GM23338 (cell line): ENCODE results near the gene SPTBN2. TPM values are rescaled to one million over a fixed set of nuclear protein-coding genes. Genes with fewer than 3 reads are reported as not detected.

Source experiments
- ATAC-seq: fragments of 200-7000 bp; cut with Tn5 transposase; 3 replicates; pipeline ENCODE4 v1.9.1; 2020
- DNase-seq: peaks from one replicate; pipeline ENCODE4 v3.0.0-alpha.2; 2015; ENCODE audit warnings: low spot score
- H2AFZ ChIP-seq: fragments of 200-600 bp; sonication (generic); 2 replicates; pipeline ENCODE4 v1.8.0; 2016; ENCODE audit warnings: antibody characterized with exemption, mild to moderate bottlenecking, moderate library complexity
- H3F3A ChIP-seq: fragments of 200-600 bp; sonication (generic); replicated peaks from 2 replicates; pipeline ENCODE4 v1.8.0; 2017; ENCODE audit warnings: antibody characterized with exemption, mixed run types, low read depth
- H3K27ac ChIP-seq: fragments of 200-600 bp; sonication (generic); 2 replicates; pipeline ENCODE4 v1.6.1; 2016; ENCODE audit warnings: low read depth
- H3K27me3 ChIP-seq: fragments of 200-600 bp; sonication (generic); 2 replicates; pipeline ENCODE4 v1.8.0; 2016; ENCODE audit warnings: mild to moderate bottlenecking, mixed run types, moderate library complexity; ENCODE audit not compliant: insufficient read depth
- H3K36me3 ChIP-seq: fragments of 200-600 bp; sonication (generic); 2 replicates; pipeline ENCODE4 v1.8.0; 2016; ENCODE audit warnings: mild to moderate bottlenecking; ENCODE audit not compliant: insufficient read depth
- H3K4me1 ChIP-seq: fragments of 200-600 bp; sonication (generic); 2 replicates; pipeline ENCODE4 v1.8.0; 2016; ENCODE audit warnings: mild to moderate bottlenecking, moderate library complexity; ENCODE audit not compliant: insufficient read depth
- H3K4me2 ChIP-seq: fragments of 200-600 bp; sonication (generic); 2 replicates; pipeline ENCODE4 v1.7.1; 2017; ENCODE audit warnings: mixed run types
- H3K4me3 ChIP-seq: fragments of 200-600 bp; sonication (generic); 2 replicates; pipeline ENCODE4 v1.6.1; 2016; ENCODE audit warnings: mixed run types
- H3K79me2 ChIP-seq: fragments of 200-600 bp; sonication (generic); replicated peaks from 2 replicates; pipeline ENCODE4 v1.8.0; 2017; ENCODE audit warnings: mild to moderate bottlenecking; ENCODE audit not compliant: insufficient read depth
- H3K9me2 ChIP-seq: fragments of 200-600 bp; sonication (generic); 2 replicates; pipeline ENCODE4 v1.8.0; 2017; ENCODE audit not compliant: insufficient read depth
- H4K20me1 ChIP-seq: fragments of 200-600 bp; sonication (generic); replicated peaks from 2 replicates; pipeline ENCODE4 v1.8.0; 2017; ENCODE audit warnings: mild to moderate bottlenecking; ENCODE audit not compliant: insufficient read depth
- H3K27ac Mint-ChIP-seq: 2 replicates; pipeline ENCODE4 v1.8.0; 2020; ENCODE audit warnings: inconsistent platforms, mild to moderate bottlenecking, moderate library complexity, mixed read lengths
- H3K27me3 Mint-ChIP-seq: 3 replicates; pipeline ENCODE4 v1.8.0; 2022; ENCODE audit warnings: low read depth, mild to moderate bottlenecking, moderate library complexity, mixed read lengths, inconsistent platforms; ENCODE audit not compliant: insufficient read depth, poor library complexity
- H3K36me3 Mint-ChIP-seq: 3 replicates; pipeline ENCODE4 v1.8.0; 2021; ENCODE audit warnings: low read depth, mild to moderate bottlenecking, inconsistent platforms, moderate library complexity, mixed read lengths
- H3K4me1 Mint-ChIP-seq: 3 replicates; pipeline ENCODE4 v1.8.0; 2020; ENCODE audit warnings: mild to moderate bottlenecking, inconsistent platforms, mixed read lengths
- H3K4me3 Mint-ChIP-seq: 3 replicates; pipeline ENCODE4 v1.8.0; 2021; ENCODE audit warnings: moderate library complexity, mild to moderate bottlenecking, inconsistent platforms, mixed read lengths
- H3K9me3 Mint-ChIP-seq: 3 replicates; pipeline ENCODE4 v1.8.0; 2020; ENCODE audit warnings: moderate library complexity, mild to moderate bottlenecking, inconsistent platforms, mixed read lengths
- CREB1 ChIP-seq: fragments of 250-450 bp; sonication (Bioruptor Pico); IDR thresholded peaks from 2 replicates; pipeline ENCODE4 v1.5.0; 2020; ENCODE audit warnings: low read depth, mild to moderate bottlenecking, moderate library complexity
- EZH2 ChIP-seq: fragments of 200-600 bp; sonication (generic); IDR thresholded peaks from one replicate; pipeline ENCODE4 v1.8.0; 2017; ENCODE audit warnings: antibody characterized with exemption, mild to moderate bottlenecking, low read depth; ENCODE audit not compliant: unreplicated experiment
- POLR2AphosphoS5 ChIP-seq: IDR thresholded peaks from 2 replicates; pipeline ENCODE4 v1.6.1; 2016; ENCODE audit warnings: antibody characterized with exemption, low read depth
- polyA plus RNA-seq: library from polyadenylated mRNA; unstranded; fragments of >200 nt; fragmentation: Nextera tagmentation; extraction: Ambion mirVana; gene quantifications from 2 replicates; pipeline ENCODE4 v1.2.1, GENCODE V29; 2016
- total RNA-seq: library from RNA; depleted of rRNA; stranded (reverse); fragments of >200 nt; shearing (Covaris generic); gene quantifications from 2 replicates; pipeline ENCODE4 v1.2.3, GENCODE V29; 2014
- TF ChIP-seq, protein P1 (sequence below): IDR thresholded peaks from one replicate; pipeline ENCODE4 v1.6.1; 2018; ENCODE audit warnings: antibody characterized with exemption; ENCODE audit not compliant: unreplicated experiment
- TF ChIP-seq, protein P2 (sequence below): fragments of 250-450 bp; sonication (Bioruptor Pico); IDR thresholded peaks from 2 replicates; pipeline ENCODE4 v1.5.0; 2020; ENCODE audit warnings: mild to moderate bottlenecking, moderate library complexity

Gene SPTBN2
- total and polyA plus RNA-seq, 2 experiments from 2014 or later, result 7.7 to 49.1 TPM

DNA sequence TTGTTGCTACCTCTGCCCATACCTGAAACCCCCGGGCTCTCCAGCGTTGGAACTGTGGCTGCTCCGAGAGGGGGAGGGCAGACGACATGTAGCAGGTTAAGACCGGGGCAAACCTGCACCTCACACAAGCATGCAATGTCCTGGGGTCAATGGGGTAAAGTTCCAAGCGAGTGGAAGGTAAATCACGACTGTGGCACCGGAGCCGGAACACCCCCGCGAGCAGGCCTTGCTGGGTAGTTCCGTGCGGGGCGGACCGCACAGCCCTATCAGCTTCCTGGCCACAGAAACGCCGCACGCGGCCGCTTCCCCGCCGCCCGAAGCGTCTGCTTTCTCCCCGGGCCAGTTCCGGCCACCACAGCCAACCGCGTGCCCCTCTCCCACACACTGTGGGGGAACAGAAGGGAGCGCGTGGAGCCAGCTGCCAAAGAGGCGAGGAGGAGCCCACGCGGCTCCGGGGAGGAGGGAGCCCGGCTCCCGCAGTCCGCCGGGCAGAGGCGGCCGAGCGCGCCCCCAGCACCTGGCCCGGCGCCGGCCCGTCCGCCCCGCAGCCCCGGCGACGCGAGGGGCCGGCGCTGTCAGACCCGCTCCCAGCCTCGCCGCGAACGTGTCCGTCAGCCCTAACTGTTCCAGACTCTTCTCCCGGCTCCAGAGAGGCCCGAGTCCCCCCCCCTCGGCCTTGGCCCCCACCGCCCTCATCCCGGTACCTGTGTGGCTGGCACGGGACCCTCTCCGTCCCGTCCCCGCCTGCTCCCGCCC, 1.6 kb downstream of the SPTBN2 start:
- Histone ChIP-seq H3K9me2 (no peaks in the 10 kb centered on the region), H3K4me1 (peaks cover 22% of the 10 kb centered on the region), H3K4me2 (peak overlapping the region; percentile 89), H3F3A (peaks cover 21% of the 10 kb centered on the region; the same call in 1 of the 2 replicates), H3K36me3 (no peaks in the 10 kb centered on the region), H3K4me3 (peak overlapping the region; percentile 71), H4K20me1 (peaks cover 12% of the 10 kb centered on the region), H3K79me2 (no peaks in the 10 kb centered on the region; the same call in none of the 2 replicates), H3K27me3 (peaks cover 56% of the 10 kb centered on the region), H3K27ac (no peak overlapping the region), H2AFZ (peak overlapping the region; percentile 97)
- H3K9me3 Mint-ChIP-seq, result no peaks in the 10 kb centered on the region; the same call in 2 of the 3 replicates
- H3K4me1 Mint-ChIP-seq, result peaks cover 38% of the 10 kb centered on the region
- H3K36me3 Mint-ChIP-seq, result peaks cover 4% of the 10 kb centered on the region; the same call in 1 of the 3 replicates
- peak; percentile 16; the same call in 1 of the 2 replicates for TF ChIP-seq POLR2AphosphoS5
- peak; percentile 68 for TF ChIP-seq EZH2
- TF ChIP-seq, protein P1, sequence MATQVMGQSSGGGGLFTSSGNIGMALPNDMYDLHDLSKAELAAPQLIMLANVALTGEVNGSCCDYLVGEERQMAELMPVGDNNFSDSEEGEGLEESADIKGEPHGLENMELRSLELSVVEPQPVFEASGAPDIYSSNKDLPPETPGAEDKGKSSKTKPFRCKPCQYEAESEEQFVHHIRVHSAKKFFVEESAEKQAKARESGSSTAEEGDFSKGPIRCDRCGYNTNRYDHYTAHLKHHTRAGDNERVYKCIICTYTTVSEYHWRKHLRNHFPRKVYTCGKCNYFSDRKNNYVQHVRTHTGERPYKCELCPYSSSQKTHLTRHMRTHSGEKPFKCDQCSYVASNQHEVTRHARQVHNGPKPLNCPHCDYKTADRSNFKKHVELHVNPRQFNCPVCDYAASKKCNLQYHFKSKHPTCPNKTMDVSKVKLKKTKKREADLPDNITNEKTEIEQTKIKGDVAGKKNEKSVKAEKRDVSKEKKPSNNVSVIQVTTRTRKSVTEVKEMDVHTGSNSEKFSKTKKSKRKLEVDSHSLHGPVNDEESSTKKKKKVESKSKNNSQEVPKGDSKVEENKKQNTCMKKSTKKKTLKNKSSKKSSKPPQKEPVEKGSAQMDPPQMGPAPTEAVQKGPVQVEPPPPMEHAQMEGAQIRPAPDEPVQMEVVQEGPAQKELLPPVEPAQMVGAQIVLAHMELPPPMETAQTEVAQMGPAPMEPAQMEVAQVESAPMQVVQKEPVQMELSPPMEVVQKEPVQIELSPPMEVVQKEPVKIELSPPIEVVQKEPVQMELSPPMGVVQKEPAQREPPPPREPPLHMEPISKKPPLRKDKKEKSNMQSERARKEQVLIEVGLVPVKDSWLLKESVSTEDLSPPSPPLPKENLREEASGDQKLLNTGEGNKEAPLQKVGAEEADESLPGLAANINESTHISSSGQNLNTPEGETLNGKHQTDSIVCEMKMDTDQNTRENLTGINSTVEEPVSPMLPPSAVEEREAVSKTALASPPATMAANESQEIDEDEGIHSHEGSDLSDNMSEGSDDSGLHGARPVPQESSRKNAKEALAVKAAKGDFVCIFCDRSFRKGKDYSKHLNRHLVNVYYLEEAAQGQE, result no peak
- ATAC-seq (peak; percentile 38), DNase-seq (peak; percentile 61)
- H3K4me3 Mint-ChIP-seq, result peak overlapping the region; percentile 77
- peaks cover 33% of the 10 kb centered on the region for H3K27me3 Mint-ChIP-seq
- H3K27ac Mint-ChIP-seq, result no peak overlapping the region

DNA sequence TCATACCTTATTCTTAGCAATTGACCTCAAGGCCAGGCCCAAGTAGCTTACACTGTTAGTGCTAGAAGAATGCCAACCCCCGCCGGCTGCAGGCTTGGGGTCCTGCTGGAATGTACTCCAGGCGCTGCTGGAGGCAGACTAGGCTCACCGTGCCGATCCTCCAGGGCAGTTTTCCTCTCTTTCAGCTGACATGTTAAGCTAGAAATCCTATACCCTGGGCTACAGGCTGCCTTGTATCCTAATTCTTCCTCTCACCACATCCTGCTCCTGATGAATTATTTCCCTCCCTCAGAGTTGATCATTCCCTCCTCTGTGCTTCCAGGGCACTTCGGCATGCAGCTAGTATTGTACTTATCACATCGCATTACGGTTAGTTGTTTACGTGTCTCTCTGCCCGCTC, 3.4 kb downstream of the SPTBN2 start:
- TF ChIP-seq CREB1 (CRISPR knock-in tag), result no peak
- Mint-ChIP-seq H3K9me3 (no peaks in the 10 kb centered on the region; the same call in 2 of the 3 replicates), H3K4me3 (peak overlapping the region; percentile 77; the same call in 2 of the 3 replicates), H3K27ac (no peak overlapping the region), H3K4me1 (peaks cover 47% of the 10 kb centered on the region), H3K36me3 (peaks cover 4% of the 10 kb centered on the region; the same call in 1 of the 3 replicates), H3K27me3 (peaks cover 37% of the 10 kb centered on the region)
- DNase-seq (peak; percentile 21), ATAC-seq (no peak)
- no peak overlapping the region for H3K4me3 ChIP-seq
- no peaks in the 10 kb centered on the region for H3K9me2 ChIP-seq
- no peak overlapping the region for H3K27ac ChIP-seq
- peaks cover 24% of the 10 kb centered on the region; the same call in 1 of the 2 replicates for H3F3A ChIP-seq
- peaks cover 26% of the 10 kb centered on the region for H3K4me1 ChIP-seq
- H3K36me3 ChIP-seq, result no peaks in the 10 kb centered on the region
- peaks cover 12% of the 10 kb centered on the region for H4K20me1 ChIP-seq
- H3K4me2 ChIP-seq, result no peak overlapping the region
- no peaks in the 10 kb centered on the region; the same call in none of the 2 replicates for H3K79me2 ChIP-seq
- no peak overlapping the region for H2AFZ ChIP-seq
- H3K27me3 ChIP-seq, result peaks cover 43% of the 10 kb centered on the region

DNA sequence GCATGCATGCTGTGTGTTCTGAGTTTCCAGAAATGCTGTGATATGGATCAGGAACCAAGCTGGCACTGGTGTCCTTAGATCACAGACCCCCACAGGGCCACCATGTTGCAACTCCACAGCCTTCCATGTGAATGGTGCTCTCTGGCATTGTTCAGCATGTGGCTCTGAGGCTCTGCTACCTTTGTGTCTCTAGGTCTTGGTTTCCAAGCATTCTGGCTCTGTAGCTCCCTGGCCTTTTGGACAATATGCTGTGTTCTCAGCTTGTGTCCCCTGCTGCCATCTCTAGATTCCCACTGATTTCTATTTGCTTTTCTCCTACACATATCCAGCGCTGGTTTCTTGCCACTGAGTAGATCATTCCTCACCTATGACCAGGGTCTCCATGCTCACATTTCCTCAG, 3.9 kb downstream of the SPTBN2 start:
- Histone ChIP-seq H3K27me3 (peaks cover 37% of the 10 kb centered on the region), H3K27ac (no peak overlapping the region), H4K20me1 (peaks cover 12% of the 10 kb centered on the region), H3K4me3 (no peak overlapping the region), H3F3A (peaks cover 28% of the 10 kb centered on the region; the same call in 1 of the 2 replicates), H3K9me2 (no peaks in the 10 kb centered on the region), H2AFZ (no peak overlapping the region), H3K4me2 (no peak overlapping the region), H3K4me1 (peaks cover 32% of the 10 kb centered on the region), H3K79me2 (no peaks in the 10 kb centered on the region; the same call in none of the 2 replicates), H3K36me3 (no peaks in the 10 kb centered on the region)
- Mint-ChIP-seq H3K36me3 (peaks cover 4% of the 10 kb centered on the region; the same call in 1 of the 3 replicates), H3K27me3 (peaks cover 42% of the 10 kb centered on the region), H3K9me3 (no peaks in the 10 kb centered on the region; the same call in 2 of the 3 replicates), H3K4me1 (peaks cover 52% of the 10 kb centered on the region), H3K4me3 (no peak overlapping the region), H3K27ac (no peak overlapping the region)
- ATAC-seq (no peak), DNase-seq (no peak)
- TF ChIP-seq CREB1 (CRISPR knock-in tag), result no peak
- TF ChIP-seq, protein P2, sequence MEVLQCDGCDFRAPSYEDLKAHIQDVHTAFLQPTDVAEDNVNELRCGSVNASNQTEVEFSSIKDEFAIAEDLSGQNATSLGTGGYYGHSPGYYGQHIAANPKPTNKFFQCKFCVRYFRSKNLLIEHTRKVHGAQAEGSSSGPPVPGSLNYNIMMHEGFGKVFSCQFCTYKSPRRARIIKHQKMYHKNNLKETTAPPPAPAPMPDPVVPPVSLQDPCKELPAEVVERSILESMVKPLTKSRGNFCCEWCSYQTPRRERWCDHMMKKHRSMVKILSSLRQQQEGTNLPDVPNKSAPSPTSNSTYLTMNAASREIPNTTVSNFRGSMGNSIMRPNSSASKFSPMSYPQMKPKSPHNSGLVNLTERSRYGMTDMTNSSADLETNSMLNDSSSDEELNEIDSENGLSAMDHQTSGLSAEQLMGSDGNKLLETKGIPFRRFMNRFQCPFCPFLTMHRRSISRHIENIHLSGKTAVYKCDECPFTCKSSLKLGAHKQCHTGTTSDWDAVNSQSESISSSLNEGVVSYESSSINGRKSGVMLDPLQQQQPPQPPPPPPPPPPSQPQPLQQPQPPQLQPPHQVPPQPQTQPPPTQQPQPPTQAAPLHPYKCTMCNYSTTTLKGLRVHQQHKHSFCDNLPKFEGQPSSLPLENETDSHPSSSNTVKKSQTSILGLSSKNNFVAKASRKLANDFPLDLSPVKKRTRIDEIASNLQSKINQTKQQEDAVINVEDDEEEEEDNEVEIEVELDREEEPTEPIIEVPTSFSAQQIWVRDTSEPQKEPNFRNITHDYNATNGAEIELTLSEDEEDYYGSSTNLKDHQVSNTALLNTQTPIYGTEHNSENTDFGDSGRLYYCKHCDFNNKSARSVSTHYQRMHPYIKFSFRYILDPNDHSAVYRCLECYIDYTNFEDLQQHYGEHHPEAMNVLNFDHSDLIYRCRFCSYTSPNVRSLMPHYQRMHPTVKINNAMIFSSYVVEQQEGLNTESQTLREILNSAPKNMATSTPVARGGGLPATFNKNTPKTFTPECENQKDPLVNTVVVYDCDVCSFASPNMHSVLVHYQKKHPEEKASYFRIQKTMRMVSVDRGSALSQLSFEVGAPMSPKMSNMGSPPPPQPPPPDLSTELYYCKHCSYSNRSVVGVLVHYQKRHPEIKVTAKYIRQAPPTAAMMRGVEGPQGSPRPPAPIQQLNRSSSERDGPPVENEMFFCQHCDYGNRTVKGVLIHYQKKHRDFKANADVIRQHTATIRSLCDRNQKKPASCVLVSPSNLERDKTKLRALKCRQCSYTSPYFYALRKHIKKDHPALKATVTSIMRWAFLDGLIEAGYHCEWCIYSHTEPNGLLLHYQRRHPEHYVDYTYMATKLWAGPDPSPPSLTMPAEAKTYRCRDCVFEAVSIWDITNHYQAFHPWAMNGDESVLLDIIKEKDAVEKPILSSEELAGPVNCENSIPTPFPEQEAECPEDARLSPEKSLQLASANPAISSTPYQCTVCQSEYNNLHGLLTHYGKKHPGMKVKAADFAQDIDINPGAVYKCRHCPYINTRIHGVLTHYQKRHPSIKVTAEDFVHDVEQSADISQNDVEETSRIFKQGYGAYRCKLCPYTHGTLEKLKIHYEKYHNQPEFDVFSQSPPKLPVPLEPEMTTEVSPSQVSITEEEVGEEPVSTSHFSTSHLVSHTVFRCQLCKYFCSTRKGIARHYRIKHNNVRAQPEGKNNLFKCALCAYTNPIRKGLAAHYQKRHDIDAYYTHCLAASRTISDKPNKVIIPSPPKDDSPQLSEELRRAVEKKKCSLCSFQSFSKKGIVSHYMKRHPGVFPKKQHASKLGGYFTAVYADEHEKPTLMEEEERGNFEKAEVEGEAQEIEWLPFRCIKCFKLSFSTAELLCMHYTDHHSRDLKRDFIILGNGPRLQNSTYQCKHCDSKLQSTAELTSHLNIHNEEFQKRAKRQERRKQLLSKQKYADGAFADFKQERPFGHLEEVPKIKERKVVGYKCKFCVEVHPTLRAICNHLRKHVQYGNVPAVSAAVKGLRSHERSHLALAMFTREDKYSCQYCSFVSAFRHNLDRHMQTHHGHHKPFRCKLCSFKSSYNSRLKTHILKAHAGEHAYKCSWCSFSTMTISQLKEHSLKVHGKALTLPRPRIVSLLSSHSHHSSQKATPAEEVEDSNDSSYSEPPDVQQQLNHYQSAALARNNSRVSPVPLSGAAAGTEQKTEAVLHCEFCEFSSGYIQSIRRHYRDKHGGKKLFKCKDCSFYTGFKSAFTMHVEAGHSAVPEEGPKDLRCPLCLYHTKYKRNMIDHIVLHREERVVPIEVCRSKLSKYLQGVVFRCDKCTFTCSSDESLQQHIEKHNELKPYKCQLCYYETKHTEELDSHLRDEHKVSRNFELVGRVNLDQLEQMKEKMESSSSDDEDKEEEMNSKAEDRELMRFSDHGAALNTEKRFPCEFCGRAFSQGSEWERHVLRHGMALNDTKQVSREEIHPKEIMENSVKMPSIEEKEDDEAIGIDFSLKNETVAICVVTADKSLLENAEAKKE (CRISPR knock-in tag), result no peak
